GM12892 (cell line): ENCODE measurements around the gene FIGLA.

Experiments used
- POLR2A ChIP-seq: IDR thresholded peaks from 2 replicates; pipeline ENCODE4 v1.6.1; 2011; ENCODE audit warnings: low read depth, low read length, control low read depth
- TAF1 ChIP-seq: IDR thresholded peaks from 2 replicates; pipeline ENCODE4 v1.6.1; 2011; ENCODE audit warnings: low read depth, mild to moderate bottlenecking, control low read depth, low read length, borderline replicate concordance

GRCh38 chr2:70837980-70838925 is 47.8 kb upstream of the FIGLA start:
- no peak for TF ChIP-seq TAF1
- no peak for TF ChIP-seq POLR2A
